Measurements from ENCODE around the gene KRTAP4-2. TPM values are rescaled to one million over a fixed set of nuclear protein-coding genes. Genes with fewer than 3 reads are reported as not detected.

KRTAP4-2 gene
- total RNA-seq: not detected in 2 replicates

DNA sequence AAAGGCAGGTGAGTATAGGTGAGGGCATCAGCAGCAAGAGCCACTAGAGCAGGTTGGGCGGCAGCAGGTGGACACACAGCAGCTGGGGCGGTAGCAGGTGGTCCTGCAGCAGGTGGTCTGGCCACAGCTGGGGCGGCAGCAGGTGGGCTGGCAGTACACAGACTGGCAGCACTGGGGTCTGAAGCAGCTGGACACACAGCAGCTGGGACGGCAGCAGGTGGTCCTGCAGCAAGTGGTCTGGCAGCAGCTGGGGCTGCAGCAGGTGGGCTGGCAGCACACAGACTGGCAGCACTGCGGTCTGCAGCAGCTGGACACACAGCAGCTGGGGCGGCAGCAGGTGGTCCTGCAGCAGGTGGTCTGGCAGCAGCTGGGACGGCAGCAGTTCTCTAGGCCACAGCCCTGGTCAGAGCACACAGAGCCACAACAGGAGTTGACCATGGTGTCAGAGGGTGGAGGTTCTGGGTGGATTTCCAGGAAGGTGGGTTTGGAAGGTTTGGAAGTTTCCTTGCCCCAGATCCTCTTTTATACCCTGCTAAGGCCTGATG lies at the start of gene KRTAP4-2:
KRTAP4-2 (minus strand) TSS at position 495 of the 545 bp plus-strand sequence; CDS start at position 438, 57 bp downstream.

GRCh38 chr17:41226598-41227095 lies 48.6 kb upstream of the KRTAP4-2 start, which contains the start of gene KRTAP9-2:
Gene KRTAP9-2, plus strand, starts transcription at chr17:41226648. Its CDS starts 7 bp downstream, at chr17:41226655.

DNA sequence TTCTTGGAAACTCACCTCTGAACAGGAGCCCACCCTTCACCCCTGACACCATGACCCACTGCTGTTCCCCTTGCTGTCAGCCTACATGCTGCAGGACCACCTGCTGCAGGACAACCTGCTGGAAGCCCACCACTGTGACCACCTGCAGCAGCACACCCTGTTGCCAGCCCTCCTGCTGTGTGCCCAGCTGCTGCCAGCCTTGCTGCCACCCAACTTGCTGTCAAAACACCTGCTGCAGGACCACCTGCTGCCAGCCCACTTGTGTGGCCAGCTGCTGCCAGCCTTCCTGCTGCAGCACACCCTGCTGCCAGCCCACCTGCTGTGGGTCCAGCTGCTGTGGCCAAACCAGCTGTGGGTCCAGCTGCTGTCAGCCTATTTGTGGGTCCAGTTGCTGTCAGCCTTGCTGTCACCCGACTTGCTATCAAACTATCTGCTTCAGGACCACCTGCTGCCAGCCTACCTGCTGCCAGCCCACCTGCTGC lies 11.9 kb upstream of the KRTAP4-2 start, which contains the start of gene KRTAP9-1:
KRTAP9-1 (plus strand) TSS at position 51 of the 482 bp plus-strand sequence; CDS start at position 51, 0 bp downstream.

DNA sequence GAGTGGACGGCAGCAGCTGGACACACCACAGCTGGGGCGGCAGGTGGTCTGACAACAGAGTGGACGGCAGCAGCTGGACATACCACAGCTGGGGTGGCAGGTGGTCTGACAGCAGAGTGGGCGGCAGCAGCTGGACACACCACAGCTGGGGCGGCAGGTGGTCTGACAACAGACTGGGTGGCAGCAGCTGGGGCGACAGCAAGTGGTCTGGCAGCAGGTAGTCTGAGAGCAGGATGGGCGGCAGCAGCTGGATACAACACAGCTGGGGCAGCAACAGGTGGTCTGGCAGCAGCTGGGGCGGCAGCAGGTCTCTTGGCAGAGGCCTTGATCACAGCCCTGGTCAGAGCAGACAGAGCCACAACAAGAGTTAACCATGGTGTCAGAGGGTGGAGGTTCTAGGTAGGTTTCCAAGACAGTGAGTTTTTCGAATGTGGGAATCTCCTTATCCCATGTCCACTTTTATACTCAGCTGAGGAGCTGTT lies 6.5 kb upstream of the KRTAP4-2 start, which contains the start of gene KRTAP4-1:
KRTAP4-1 (minus strand) TSS at position 432 of the 482 bp plus-strand sequence; CDS start at position 375, 57 bp downstream.

DNA sequence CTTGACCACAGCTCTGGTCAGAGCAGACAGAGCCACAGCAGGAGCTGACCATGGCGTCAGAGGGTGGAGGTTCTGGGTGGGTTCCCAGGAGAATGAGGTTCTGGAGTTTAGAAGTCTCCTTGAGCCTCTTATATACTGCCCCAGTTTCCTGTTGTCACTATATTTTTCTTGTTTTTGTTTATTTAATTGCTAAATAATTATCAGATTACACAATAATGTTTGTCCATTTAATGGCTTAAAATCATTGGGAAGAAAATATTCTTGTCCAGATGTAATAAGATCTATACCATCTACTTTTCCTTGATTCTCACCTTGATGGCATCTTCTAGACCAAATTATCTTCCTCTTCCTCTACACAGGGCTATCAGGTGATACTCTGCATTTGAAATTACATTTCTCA lies 9.9 kb downstream of the KRTAP4-2 start, which contains the start of gene KRTAP4-3:
KRTAP4-3 (minus strand) TSS at position 101 of the 400 bp plus-strand sequence; CDS start at position 52, 49 bp downstream.

DNA sequence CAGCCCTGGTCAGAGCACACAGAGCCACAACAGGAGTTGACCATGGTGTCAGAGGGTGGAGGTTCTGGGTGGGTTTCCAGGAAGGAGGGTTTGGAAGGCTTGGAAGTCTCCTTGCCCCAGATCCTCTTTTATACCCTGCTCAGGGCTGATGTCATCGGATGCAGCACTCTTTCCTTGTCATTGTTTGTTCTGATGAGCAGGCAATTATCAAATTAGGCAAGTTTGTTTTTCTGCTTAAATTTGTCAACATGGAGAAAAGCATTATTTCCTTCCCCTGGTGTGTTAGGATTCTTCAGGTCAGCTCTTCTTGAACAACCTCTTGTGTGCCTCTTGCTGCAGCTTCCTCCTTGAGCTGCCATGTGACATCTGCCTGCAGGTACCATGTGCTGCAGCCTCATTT lies 17.4 kb downstream of the KRTAP4-2 start, which contains the start of gene KRTAP4-4:
KRTAP4-4 (minus strand) TSS at position 101 of the 400 bp plus-strand sequence; CDS start at position 44, 57 bp downstream.

GRCh38 chr17:41149652-41149985 lies 28.4 kb downstream of the KRTAP4-2 start, which contains the start of gene KRTAP4-5:
Gene KRTAP4-5, minus strand, starts transcription at chr17:41149825. Its CDS starts 58 bp downstream, at chr17:41149767.

GRCh38 chr17:41140360-41141131 lies 37.5 kb downstream of the KRTAP4-2 start, which contains the start of gene KRTAP4-6:
Gene KRTAP4-6, minus strand, starts transcription at chr17:41140544. Its CDS starts 57 bp downstream, at chr17:41140487.

Other genes with a start within 250 kb of the KRTAP4-2 start
- gene KRT23, start 240.6 kb downstream of the KRTAP4-2 start, total RNA-seq: under 0.01 and 0.46 TPM in 2 replicates
- not detected in 2 replicates for gene KRT39, start 211.3 kb downstream of the KRTAP4-2 start, total RNA-seq
- gene KRT40, start 193.9 kb downstream of the KRTAP4-2 start, total RNA-seq: not detected in 2 replicates
- gene KRTAP3-3, start 184.1 kb downstream of the KRTAP4-2 start, total RNA-seq: not detected in 2 replicates
- gene KRTAP3-2, start 178.3 kb downstream of the KRTAP4-2 start, total RNA-seq: not detected in 2 replicates
- gene KRTAP3-1, start 169.1 kb downstream of the KRTAP4-2 start, total RNA-seq: not detected in 2 replicates
- gene KRTAP1-5, start 151.0 kb downstream of the KRTAP4-2 start, total RNA-seq: 0.57 and 0.83 TPM in 2 replicates
- gene KRTAP1-4, start 148.0 kb downstream of the KRTAP4-2 start, total RNA-seq: not detected in 2 replicates
- gene KRTAP1-3, start 143.3 kb downstream of the KRTAP4-2 start, total RNA-seq: not detected in 2 replicates
- gene KRTAP1-1, start 136.8 kb downstream of the KRTAP4-2 start, total RNA-seq: not detected in 2 replicates
- not detected in 2 replicates for gene KRTAP2-1, start 130.9 kb downstream of the KRTAP4-2 start, total RNA-seq
- gene KRTAP2-2, start 123.0 kb downstream of the KRTAP4-2 start, total RNA-seq: not detected in 2 replicates
- not detected in 2 replicates for gene KRTAP2-3, start 118.1 kb downstream of the KRTAP4-2 start, total RNA-seq
- gene KRTAP2-4, start 112.3 kb downstream of the KRTAP4-2 start, total RNA-seq: not detected in 2 replicates
- gene KRTAP4-7, start 94.1 kb downstream of the KRTAP4-2 start, total RNA-seq: not detected in 2 replicates
- not detected in 2 replicates for gene KRTAP4-8, start 80.1 kb downstream of the KRTAP4-2 start, total RNA-seq
- not detected in 2 replicates for gene KRTAP4-16, start 76.0 kb downstream of the KRTAP4-2 start, total RNA-seq
- gene KRTAP4-9, start 72.8 kb downstream of the KRTAP4-2 start, total RNA-seq: not detected in 2 replicates
- gene KRTAP4-11, start 59.8 kb downstream of the KRTAP4-2 start, total RNA-seq: not detected in 2 replicates
- gene KRTAP4-12, start 54.0 kb downstream of the KRTAP4-2 start, total RNA-seq: not detected in 2 replicates
- not detected in 2 replicates for gene KRTAP4-6, start 37.7 kb downstream of the KRTAP4-2 start, total RNA-seq
- gene KRTAP4-5, start 28.4 kb downstream of the KRTAP4-2 start, total RNA-seq: not detected in 2 replicates
- not detected in 2 replicates for gene KRTAP4-4, start 17.5 kb downstream of the KRTAP4-2 start, total RNA-seq
- gene KRTAP4-3, start 10.0 kb downstream of the KRTAP4-2 start, total RNA-seq: not detected in 2 replicates
- not detected in 2 replicates for gene KRTAP4-1, start 6.7 kb upstream of the KRTAP4-2 start, total RNA-seq
- gene KRTAP9-1, start 11.7 kb upstream of the KRTAP4-2 start, total RNA-seq: not detected in 2 replicates
- not detected in 2 replicates for gene KRTAP9-2, start 48.4 kb upstream of the KRTAP4-2 start, total RNA-seq
- gene KRTAP9-3, start 54.2 kb upstream of the KRTAP4-2 start, total RNA-seq: not detected in 2 replicates
- gene KRTAP9-8, start 59.8 kb upstream of the KRTAP4-2 start, total RNA-seq: not detected in 2 replicates
- not detected in 2 replicates for gene KRTAP9-4, start 71.5 kb upstream of the KRTAP4-2 start, total RNA-seq
- gene KRTAP9-9, start 77.2 kb upstream of the KRTAP4-2 start, total RNA-seq: not detected in 2 replicates
- gene KRTAP9-6, start 87.2 kb upstream of the KRTAP4-2 start, total RNA-seq: not detected in 2 replicates
- not detected in 2 replicates for gene KRTAP9-7, start 97.5 kb upstream of the KRTAP4-2 start, total RNA-seq
- gene KRTAP29-1, start 124.6 kb upstream of the KRTAP4-2 start, total RNA-seq: not detected in 2 replicates
- not detected in 2 replicates for gene KRTAP16-1, start 131.1 kb upstream of the KRTAP4-2 start, total RNA-seq
- gene KRTAP17-1, start 137.5 kb upstream of the KRTAP4-2 start, total RNA-seq: not detected in 2 replicates
- not detected in 2 replicates for gene KRT33A, start 172.6 kb upstream of the KRTAP4-2 start, total RNA-seq
- gene KRT33B, start 191.6 kb upstream of the KRTAP4-2 start, total RNA-seq: 0.14 and 0.18 TPM in 2 replicates
- 1.00 and 1.3 TPM in 2 replicates for gene KRT34, start 204.1 kb upstream of the KRTAP4-2 start, total RNA-seq
- gene KRT31, start 219.4 kb upstream of the KRTAP4-2 start, total RNA-seq: not detected in 2 replicates
- not detected in 2 replicates for gene KRT37, start 246.4 kb upstream of the KRTAP4-2 start, total RNA-seq